SK-N-SH treated with all-trans-retinoic acid at 6 μM for 48 hours (cell line): Measurements from ENCODE around the gene CHID1.

ENCODE experiments used
- ATAC-seq: fragments of 200-7000 bp; cut with Tn5 transposase; 3 replicates; pipeline ENCODE4 v1.9.1; 2020; ENCODE audit warnings: mild to moderate bottlenecking, moderate library complexity
- ARNTL ChIP-seq: fragments of 450-650 bp; formaldehyde crosslinking; IDR thresholded peaks from 2 replicates; pipeline ENCODE4 v1.5.0; 2020; ENCODE audit warnings: low read depth, mild to moderate bottlenecking, moderate library complexity, borderline replicate concordance
- BACH2 ChIP-seq: fragments of 250-450 bp; sonication (Bioruptor Pico); IDR thresholded peaks from 2 replicates; pipeline ENCODE4 v1.9.0; 2021; ENCODE audit warnings: mild to moderate bottlenecking, borderline replicate concordance
- CSDC2 ChIP-seq: fragments of 250-450 bp; sonication (Bioruptor Pico); IDR thresholded peaks from 2 replicates; pipeline ENCODE4 v1.5.0; 2020; ENCODE audit warnings: mild to moderate bottlenecking, moderate library complexity
- GLIS3 ChIP-seq: fragments of 250-450 bp; sonication (Bioruptor Pico); IDR thresholded peaks from 2 replicates; pipeline ENCODE4 v1.5.0; 2020; ENCODE audit warnings: mild to moderate bottlenecking, moderate library complexity
- OSR1 ChIP-seq: fragments of 250-450 bp; sonication (Bioruptor Pico); IDR thresholded peaks from 2 replicates; pipeline ENCODE4 v1.8.0; 2022; ENCODE audit warnings: moderate library complexity, mild to moderate bottlenecking, inconsistent platforms
- POU6F1 ChIP-seq: fragments of 250-450 bp; sonication (Bioruptor Pico); IDR thresholded peaks from 2 replicates; pipeline ENCODE4 v1.8.0; 2021; ENCODE audit warnings: low read depth, mild to moderate bottlenecking, moderate library complexity, borderline replicate concordance
- PPARA ChIP-seq: fragments of 250-450 bp; sonication (Bioruptor Pico); IDR thresholded peaks from 2 replicates; pipeline ENCODE4 v1.5.0; 2020; ENCODE audit warnings: mild to moderate bottlenecking, borderline replicate concordance
- RARB ChIP-seq: fragments of 250-450 bp; sonication (Bioruptor Pico); IDR thresholded peaks from 2 replicates; pipeline ENCODE4 v1.8.0; 2021; ENCODE audit warnings: mild to moderate bottlenecking, moderate library complexity
- SNAI2 ChIP-seq: fragments of 250-450 bp; sonication (Bioruptor Pico); IDR thresholded peaks from 2 replicates; pipeline ENCODE4 v1.5.0; 2020; ENCODE audit warnings: mild to moderate bottlenecking, moderate library complexity
- TCF4 ChIP-seq: fragments of 250-450 bp; sonication (Bioruptor Pico); IDR thresholded peaks from 2 replicates; pipeline ENCODE4 v1.8.0; 2021; ENCODE audit warnings: mild to moderate bottlenecking, moderate library complexity, borderline replicate concordance
- TOX ChIP-seq: fragments of 250-450 bp; sonication (Bioruptor Pico); IDR thresholded peaks from 2 replicates; pipeline ENCODE4 v1.8.0; 2021; ENCODE audit warnings: mild to moderate bottlenecking, moderate library complexity, borderline replicate concordance
- ZFP3 ChIP-seq: fragments of 250-450 bp; sonication (Bioruptor Pico); IDR thresholded peaks from 2 replicates; pipeline ENCODE4 v1.5.0; 2020; ENCODE audit warnings: mild to moderate bottlenecking, moderate library complexity
- ZFP30 ChIP-seq: fragments of 450-650 bp; formaldehyde crosslinking; IDR thresholded peaks from 2 replicates; pipeline ENCODE4 v1.5.0; 2022; ENCODE audit warnings: mild to moderate bottlenecking, moderate library complexity
- ZNF565 ChIP-seq: fragments of 450-650 bp; formaldehyde crosslinking; conservative IDR thresholded peaks from 2 replicates; pipeline ENCODE4 v1.5.0; 2020; ENCODE audit warnings: low read depth, mild to moderate bottlenecking, moderate library complexity
- ZNF70 ChIP-seq: fragments of 450-650 bp; formaldehyde crosslinking; IDR thresholded peaks from 2 replicates; pipeline ENCODE4 v1.5.0; 2020; ENCODE audit warnings: mild to moderate bottlenecking, moderate library complexity
- ZNF8 ChIP-seq: fragments of 450-650 bp; formaldehyde crosslinking; IDR thresholded peaks from 2 replicates; pipeline ENCODE4 v1.5.0; 2020; ENCODE audit warnings: mild to moderate bottlenecking, moderate library complexity
- TF ChIP-seq, protein P1 (sequence below): fragments of 250-450 bp; sonication (Bioruptor Pico); IDR thresholded peaks from 2 replicates; pipeline ENCODE4 v1.5.1; 2020; ENCODE audit warnings: low read depth, mild to moderate bottlenecking, moderate library complexity
- TF ChIP-seq, protein P2 (sequence below): fragments of 250-450 bp; sonication (Bioruptor Pico); IDR thresholded peaks from 2 replicates; pipeline ENCODE4 v1.8.0; 2020; ENCODE audit warnings: mild to moderate bottlenecking, moderate library complexity, borderline replicate concordance
- TF ChIP-seq, protein P3 (sequence below): fragments of 250-450 bp; sonication (Bioruptor Pico); IDR thresholded peaks from 2 replicates; pipeline ENCODE4 v1.5.1; 2021; ENCODE audit warnings: mild to moderate bottlenecking, moderate library complexity
- TF ChIP-seq, protein P4 (sequence below): fragments of 250-450 bp; sonication (Bioruptor Pico); IDR thresholded peaks from 2 replicates; pipeline ENCODE4 v1.5.0; 2020; ENCODE audit warnings: mild to moderate bottlenecking, moderate library complexity

Gene CHID1

DNA sequence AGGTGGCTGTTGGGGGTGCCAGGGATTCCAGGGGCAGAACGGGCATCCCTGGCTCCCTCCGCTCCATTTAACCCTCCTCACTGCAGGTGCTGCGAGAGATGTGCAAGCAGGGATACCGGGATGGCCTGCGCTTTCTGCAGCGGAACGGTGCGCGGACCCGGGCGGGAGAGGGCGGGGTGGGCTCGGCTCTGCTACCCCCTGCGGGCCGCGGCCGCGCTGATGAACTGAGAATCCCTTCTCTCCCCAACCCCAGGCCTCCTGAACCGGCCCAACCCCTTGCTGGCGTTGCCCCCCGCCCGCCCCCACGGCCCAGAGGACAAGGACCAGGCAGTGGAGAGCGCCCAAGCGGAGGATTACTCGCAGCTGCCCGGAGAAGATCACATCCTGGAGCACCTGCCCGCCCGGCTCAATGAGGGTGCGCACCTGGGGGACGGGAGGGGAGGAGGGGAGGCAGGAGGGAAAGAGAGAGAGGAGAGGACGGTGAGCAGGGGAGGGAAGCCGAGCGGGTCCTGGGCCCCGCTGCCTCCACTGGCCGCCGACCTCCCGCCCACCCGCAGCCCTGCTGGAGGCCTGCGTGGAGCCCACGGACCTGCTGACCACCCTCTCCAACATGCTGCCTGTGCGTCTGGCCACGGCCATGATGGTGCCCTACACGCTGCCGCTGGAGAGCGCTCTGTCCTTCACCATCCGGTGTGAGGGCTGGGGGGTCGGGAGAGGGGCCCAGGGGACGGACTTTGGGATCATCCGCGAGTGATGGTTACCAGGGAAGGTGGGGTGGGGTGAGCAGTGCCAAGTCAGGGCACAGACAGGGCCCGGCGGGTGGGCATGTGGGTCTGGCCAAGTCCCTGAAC lies 86.9 kb downstream of the CHID1 start:
- ATAC-seq, result no peak
- no peak for TF ChIP-seq ZFP3 (CRISPR knock-in tag)
- TF ChIP-seq, protein P1, sequence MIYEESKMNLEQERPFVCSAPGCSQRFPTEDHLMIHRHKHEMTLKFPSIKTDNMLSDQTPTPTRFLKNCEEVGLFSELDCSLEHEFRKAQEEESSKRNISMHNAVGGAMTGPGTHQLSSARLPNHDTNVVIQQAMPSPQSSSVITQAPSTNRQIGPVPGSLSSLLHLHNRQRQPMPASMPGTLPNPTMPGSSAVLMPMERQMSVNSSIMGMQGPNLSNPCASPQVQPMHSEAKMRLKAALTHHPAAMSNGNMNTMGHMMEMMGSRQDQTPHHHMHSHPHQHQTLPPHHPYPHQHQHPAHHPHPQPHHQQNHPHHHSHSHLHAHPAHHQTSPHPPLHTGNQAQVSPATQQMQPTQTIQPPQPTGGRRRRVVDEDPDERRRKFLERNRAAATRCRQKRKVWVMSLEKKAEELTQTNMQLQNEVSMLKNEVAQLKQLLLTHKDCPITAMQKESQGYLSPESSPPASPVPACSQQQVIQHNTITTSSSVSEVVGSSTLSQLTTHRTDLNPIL (CRISPR knock-in tag), result no peak
- no peak for TF ChIP-seq CSDC2 (CRISPR knock-in tag)
- TF ChIP-seq ARNTL (CRISPR knock-in tag), result no peak
- TF ChIP-seq, protein P2, sequence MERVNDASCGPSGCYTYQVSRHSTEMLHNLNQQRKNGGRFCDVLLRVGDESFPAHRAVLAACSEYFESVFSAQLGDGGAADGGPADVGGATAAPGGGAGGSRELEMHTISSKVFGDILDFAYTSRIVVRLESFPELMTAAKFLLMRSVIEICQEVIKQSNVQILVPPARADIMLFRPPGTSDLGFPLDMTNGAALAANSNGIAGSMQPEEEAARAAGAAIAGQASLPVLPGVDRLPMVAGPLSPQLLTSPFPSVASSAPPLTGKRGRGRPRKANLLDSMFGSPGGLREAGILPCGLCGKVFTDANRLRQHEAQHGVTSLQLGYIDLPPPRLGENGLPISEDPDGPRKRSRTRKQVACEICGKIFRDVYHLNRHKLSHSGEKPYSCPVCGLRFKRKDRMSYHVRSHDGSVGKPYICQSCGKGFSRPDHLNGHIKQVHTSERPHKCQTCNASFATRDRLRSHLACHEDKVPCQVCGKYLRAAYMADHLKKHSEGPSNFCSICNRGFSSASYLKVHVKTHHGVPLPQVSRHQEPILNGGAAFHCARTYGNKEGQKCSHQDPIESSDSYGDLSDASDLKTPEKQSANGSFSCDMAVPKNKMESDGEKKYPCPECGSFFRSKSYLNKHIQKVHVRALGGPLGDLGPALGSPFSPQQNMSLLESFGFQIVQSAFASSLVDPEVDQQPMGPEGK, result no peak
- TF ChIP-seq ZNF8 (CRISPR knock-in tag), result no peak
- TF ChIP-seq SNAI2 (CRISPR knock-in tag), result no peak
- TF ChIP-seq, protein P3, sequence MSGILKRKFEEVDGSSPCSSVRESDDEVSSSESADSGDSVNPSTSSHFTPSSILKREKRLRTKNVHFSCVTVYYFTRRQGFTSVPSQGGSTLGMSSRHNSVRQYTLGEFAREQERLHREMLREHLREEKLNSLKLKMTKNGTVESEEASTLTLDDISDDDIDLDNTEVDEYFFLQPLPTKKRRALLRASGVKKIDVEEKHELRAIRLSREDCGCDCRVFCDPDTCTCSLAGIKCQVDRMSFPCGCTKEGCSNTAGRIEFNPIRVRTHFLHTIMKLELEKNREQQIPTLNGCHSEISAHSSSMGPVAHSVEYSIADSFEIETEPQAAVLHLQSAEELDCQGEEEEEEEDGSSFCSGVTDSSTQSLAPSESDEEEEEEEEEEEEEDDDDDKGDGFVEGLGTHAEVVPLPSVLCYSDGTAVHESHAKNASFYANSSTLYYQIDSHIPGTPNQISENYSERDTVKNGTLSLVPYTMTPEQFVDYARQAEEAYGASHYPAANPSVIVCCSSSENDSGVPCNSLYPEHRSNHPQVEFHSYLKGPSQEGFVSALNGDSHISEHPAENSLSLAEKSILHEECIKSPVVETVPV (CRISPR knock-in tag), result no peak
- TF ChIP-seq TOX (CRISPR knock-in tag), result no peak
- TF ChIP-seq GLIS3 (CRISPR knock-in tag), result no peak
- TF ChIP-seq, protein P4, sequence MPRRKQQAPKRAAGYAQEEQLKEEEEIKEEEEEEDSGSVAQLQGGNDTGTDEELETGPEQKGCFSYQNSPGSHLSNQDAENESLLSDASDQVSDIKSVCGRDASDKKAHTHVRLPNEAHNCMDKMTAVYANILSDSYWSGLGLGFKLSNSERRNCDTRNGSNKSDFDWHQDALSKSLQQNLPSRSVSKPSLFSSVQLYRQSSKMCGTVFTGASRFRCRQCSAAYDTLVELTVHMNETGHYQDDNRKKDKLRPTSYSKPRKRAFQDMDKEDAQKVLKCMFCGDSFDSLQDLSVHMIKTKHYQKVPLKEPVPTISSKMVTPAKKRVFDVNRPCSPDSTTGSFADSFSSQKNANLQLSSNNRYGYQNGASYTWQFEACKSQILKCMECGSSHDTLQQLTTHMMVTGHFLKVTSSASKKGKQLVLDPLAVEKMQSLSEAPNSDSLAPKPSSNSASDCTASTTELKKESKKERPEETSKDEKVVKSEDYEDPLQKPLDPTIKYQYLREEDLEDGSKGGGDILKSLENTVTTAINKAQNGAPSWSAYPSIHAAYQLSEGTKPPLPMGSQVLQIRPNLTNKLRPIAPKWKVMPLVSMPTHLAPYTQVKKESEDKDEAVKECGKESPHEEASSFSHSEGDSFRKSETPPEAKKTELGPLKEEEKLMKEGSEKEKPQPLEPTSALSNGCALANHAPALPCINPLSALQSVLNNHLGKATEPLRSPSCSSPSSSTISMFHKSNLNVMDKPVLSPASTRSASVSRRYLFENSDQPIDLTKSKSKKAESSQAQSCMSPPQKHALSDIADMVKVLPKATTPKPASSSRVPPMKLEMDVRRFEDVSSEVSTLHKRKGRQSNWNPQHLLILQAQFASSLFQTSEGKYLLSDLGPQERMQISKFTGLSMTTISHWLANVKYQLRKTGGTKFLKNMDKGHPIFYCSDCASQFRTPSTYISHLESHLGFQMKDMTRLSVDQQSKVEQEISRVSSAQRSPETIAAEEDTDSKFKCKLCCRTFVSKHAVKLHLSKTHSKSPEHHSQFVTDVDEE (CRISPR knock-in tag), result no peak
- no peak for TF ChIP-seq RARB
- TF ChIP-seq ZNF70 (CRISPR knock-in tag), result no peak
- TF ChIP-seq ZNF565 (CRISPR knock-in tag), result no peak
- no peak for TF ChIP-seq TCF4 (CRISPR knock-in tag)
- TF ChIP-seq OSR1 (CRISPR knock-in tag), result no peak
- no peak for TF ChIP-seq POU6F1
- no peak for TF ChIP-seq BACH2 (CRISPR knock-in tag)

DNA sequence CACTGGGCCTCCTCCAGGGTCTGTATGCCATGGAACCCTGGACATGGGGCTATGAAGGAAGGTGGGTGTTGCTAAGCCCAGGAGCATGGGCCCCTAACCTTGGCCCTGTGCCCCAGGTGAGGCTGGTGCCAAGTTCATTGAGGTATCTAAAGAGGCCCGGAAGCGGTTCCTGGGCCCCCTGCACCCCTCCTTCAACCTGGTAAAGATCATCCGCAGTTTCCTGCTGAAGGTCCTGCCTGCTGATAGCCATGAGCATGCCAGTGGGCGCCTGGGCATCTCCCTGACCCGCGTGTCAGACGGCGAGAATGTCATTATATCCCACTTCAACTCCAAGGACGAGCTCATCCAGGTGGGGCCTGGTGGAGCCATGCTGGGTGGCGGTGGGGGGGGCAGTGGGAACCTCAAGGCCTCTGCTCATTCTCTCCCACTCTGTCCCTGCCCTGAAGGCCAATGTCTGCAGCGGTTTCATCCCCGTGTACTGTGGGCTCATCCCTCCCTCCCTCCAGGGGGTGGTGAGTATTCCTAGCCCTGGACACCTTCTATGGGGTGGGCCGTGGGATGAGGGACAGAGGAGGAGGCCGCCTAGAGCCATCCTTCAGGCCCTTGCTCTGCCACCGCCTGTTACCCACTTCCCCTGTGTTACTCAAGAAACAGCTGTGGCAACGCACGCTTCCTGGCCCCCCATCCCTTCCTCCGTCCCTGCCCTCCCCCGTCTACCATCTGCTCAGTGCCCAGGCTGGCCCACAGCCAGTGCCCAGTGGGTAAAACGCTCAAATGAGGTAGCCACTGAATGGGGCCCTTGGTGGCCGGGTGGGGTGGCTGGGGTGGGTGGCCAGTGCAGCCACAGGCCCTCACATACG lies 88.9 kb downstream of the CHID1 start:
- ATAC-seq, result no peak
- TF ChIP-seq OSR1 (CRISPR knock-in tag), result no peak
- TF ChIP-seq, protein P3 (CRISPR knock-in tag), result no peak
- TF ChIP-seq PPARA (CRISPR knock-in tag), result no peak
- TF ChIP-seq ZNF70 (CRISPR knock-in tag), result no peak
- TF ChIP-seq TOX (CRISPR knock-in tag), result no peak
- TF ChIP-seq, protein P2, result no peak
- TF ChIP-seq, protein P1 (CRISPR knock-in tag), result no peak
- TF ChIP-seq RARB, result no peak
- TF ChIP-seq ZNF8 (CRISPR knock-in tag), result no peak
- TF ChIP-seq ZNF565 (CRISPR knock-in tag), result no peak
- no peak for TF ChIP-seq POU6F1
- no peak for TF ChIP-seq ZFP30
